Measurements from ENCODE around the gene PTPRN2.

The PTPRN2 gene

DNA sequence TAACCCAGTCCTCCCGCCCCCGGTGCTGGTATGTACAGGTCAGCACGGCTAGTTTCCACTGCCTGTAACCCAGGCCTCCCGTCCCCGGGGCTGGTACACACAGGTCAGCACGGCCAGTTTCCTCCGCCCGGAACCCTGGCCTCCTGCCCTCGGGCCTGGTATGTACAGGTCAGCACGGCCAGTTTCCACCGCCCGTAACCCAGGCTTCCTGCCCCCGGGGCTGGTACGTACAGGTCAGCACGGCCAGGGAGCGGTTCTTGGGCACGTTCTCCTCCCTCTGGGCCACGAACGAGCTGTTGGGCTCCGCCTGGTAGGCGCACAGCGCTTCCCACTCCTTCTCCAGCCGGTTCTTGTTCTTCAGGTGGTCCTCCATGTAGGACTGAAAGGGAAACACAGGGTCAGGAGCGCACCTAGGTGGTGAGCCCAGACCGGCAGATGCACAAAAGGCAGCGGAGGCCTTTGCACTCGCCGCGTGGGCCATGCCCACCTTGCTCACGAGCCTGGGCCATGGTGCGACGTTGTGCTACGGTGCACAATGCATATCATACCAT lies 966.4 kb downstream of the PTPRN2 start:
- Mint-ChIP-seq H3K27ac (no peak overlapping the region), H3K9me3 (no peaks in the 10 kb centered on the region), H3K27me3 (ENCODE audit: low read depth, poor library complexity) (peaks cover 14% of the 10 kb centered on the region), H3K36me3 (ENCODE audit: low read depth) (peaks cover 5% of the 10 kb centered on the region), H3K4me3 (no peak overlapping the region), H3K4me1 (peaks cover 13% of the 10 kb centered on the region)
- TF ChIP-seq, protein P1, sequence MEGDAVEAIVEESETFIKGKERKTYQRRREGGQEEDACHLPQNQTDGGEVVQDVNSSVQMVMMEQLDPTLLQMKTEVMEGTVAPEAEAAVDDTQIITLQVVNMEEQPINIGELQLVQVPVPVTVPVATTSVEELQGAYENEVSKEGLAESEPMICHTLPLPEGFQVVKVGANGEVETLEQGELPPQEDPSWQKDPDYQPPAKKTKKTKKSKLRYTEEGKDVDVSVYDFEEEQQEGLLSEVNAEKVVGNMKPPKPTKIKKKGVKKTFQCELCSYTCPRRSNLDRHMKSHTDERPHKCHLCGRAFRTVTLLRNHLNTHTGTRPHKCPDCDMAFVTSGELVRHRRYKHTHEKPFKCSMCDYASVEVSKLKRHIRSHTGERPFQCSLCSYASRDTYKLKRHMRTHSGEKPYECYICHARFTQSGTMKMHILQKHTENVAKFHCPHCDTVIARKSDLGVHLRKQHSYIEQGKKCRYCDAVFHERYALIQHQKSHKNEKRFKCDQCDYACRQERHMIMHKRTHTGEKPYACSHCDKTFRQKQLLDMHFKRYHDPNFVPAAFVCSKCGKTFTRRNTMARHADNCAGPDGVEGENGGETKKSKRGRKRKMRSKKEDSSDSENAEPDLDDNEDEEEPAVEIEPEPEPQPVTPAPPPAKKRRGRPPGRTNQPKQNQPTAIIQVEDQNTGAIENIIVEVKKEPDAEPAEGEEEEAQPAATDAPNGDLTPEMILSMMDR (IDR thresholded peaks at IDR 0.05), result no peak
- no peak for DNase-seq

GRCh38 chr7:157620616-157621015 lies 967.0 kb downstream of the PTPRN2 start:
- Mint-ChIP-seq H3K36me3 (ENCODE audit: low read depth) (peaks cover 5% of the 10 kb centered on the region), H3K4me3 (no peak overlapping the region), H3K27me3 (ENCODE audit: low read depth, poor library complexity) (peaks cover 14% of the 10 kb centered on the region), H3K4me1 (peaks cover 17% of the 10 kb centered on the region), H3K27ac (no peak overlapping the region), H3K9me3 (no peaks in the 10 kb centered on the region)
- TF ChIP-seq, protein P1 (IDR thresholded peaks at IDR 0.05), result no peak
- no peak for DNase-seq

DNA sequence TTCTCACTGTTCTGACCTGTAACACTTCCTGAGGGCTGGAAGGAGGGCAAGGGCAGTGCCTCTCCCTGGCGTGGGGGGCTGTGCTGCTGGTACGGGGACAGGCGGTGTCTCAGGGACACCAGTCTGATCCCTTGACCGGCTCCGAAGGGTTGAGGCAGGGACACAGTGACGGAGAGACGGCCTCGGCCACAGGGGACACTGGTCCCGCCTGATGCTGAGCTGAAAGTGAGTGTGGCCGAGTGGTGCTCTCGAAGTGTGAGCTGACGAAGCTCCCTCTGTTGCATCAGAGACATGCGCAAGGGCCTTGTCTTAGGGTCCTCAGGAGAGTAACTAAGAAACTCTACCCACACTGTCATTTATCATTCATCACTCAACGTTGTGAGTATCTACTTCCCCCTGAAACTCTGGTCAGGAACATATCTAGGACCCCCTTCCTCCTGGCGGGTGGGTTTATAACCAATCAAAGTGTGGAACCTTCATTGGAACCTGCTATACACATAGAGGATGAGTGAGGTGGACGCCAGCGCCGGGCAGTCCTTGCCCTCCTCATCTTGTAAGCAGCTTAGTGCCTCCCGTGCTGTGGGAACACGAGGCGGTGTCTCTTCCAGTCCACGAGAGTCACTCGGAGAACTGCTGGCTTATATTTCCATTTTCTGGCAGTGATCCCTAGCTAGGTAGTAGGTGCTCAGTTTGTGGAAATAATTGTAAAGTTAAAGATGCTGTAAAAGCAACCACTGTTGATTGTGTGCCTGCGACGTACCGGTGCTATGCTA lies 967.7 kb downstream of the PTPRN2 start:
- H3K27me3 Mint-ChIP-seq (ENCODE audit: low read depth, poor library complexity), result peaks cover 13% of the 10 kb centered on the region
- H3K27ac Mint-ChIP-seq, result no peak overlapping the region
- no peak overlapping the region for H3K4me3 Mint-ChIP-seq
- H3K9me3 Mint-ChIP-seq, result no peaks in the 10 kb centered on the region
- TF ChIP-seq, protein P1 (IDR thresholded peaks at IDR 0.05), result no peak
- H3K36me3 Mint-ChIP-seq (ENCODE audit: low read depth), result peaks cover 5% of the 10 kb centered on the region
- DNase-seq, result no peak
- peaks cover 24% of the 10 kb centered on the region for H3K4me1 Mint-ChIP-seq

- Mint-ChIP-seq H3K4me1 (peaks cover 33% of the 10 kb centered on the region), H3K27ac (no peak overlapping the region), H3K36me3 (ENCODE audit: low read depth) (peaks cover 5% of the 10 kb centered on the region), H3K4me3 (no peak overlapping the region), H3K9me3 (no peaks in the 10 kb centered on the region), H3K27me3 (ENCODE audit: low read depth, poor library complexity) (peaks cover 9% of the 10 kb centered on the region)
- no peak for DNase-seq
- TF ChIP-seq, protein P1 (IDR thresholded peaks at IDR 0.05), result no peak
Observed at GRCh38 chr7:157618823-157619606, 968.6 kb downstream of the PTPRN2 start.

- TF ChIP-seq, protein P1 (IDR thresholded peaks at IDR 0.05), result no peak
- Mint-ChIP-seq H3K9me3 (no peaks in the 10 kb centered on the region), H3K36me3 (ENCODE audit: low read depth) (peaks cover 5% of the 10 kb centered on the region), H3K27me3 (ENCODE audit: low read depth, poor library complexity) (peaks cover 9% of the 10 kb centered on the region), H3K4me1 (peaks cover 35% of the 10 kb centered on the region), H3K4me3 (no peak overlapping the region), H3K27ac (no peak overlapping the region)
- DNase-seq, result no peak
Observed at GRCh38 chr7:157618091-157618726, 969.4 kb downstream of the PTPRN2 start.

All from nephron progenitor cell (in vitro differentiated cells).